ENCODE data around the gene RIN1. TPM values are rescaled to one million over a fixed set of nuclear protein-coding genes. Genes with fewer than 3 reads are reported as not detected.

Gene RIN1
- total and polyA plus RNA-seq, 2 donors (not counting 3 experiments of a cell fraction or from before 2014, with no cell fraction given) = 4.4 to 10.2 TPM

DNA sequence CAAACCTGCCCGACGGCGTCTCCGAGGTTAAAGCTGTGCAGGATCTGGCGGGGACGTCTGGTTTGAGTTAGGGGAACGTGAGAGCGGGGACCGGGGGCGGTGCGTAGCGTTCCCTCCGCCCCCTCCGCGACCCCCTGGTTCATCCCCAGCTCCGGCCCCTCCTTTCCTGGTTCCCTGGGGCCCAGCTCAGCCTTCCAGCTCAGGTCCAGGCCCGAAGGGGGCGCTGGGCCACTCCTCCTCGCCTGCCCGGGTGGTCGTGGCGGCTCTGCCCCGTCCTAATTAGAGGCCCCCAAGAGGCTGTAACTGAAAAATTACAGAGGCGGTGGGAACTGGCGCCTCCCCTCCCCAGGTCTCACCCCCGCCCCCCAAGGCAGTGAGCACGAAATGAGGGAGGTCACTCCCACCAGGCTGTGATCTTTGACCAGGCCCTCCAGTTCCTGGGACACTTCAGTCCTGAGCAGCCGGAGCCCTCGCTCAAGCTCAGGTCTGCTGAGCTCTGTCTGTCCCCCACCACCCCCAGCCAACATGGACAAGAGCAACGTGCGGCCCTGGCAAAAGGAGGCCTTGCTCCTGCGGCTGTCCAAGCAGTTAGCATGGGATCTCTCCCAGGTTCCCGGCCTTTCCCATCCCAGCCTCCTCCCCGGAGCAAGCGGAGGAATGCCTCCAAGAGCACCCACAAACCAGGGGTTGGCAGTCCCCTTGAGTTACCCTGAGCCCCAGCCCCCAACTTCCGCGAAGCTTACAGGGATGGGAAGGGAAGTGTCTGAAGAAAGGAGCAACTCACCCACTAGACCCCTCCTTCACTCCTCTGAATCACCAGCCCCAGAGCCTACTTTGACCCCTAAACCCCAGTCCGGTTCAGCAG, 22.7 kb downstream of the RIN1 start:
- no peak overlapping the region for H3K4me3 ChIP-seq (replicated peaks in 1 of 3; ENCODE audit: insufficient read depth in 1 of 3, low read depth in 1 of 3, low read length in 3 of 3)
- TF ChIP-seq, protein P1, sequence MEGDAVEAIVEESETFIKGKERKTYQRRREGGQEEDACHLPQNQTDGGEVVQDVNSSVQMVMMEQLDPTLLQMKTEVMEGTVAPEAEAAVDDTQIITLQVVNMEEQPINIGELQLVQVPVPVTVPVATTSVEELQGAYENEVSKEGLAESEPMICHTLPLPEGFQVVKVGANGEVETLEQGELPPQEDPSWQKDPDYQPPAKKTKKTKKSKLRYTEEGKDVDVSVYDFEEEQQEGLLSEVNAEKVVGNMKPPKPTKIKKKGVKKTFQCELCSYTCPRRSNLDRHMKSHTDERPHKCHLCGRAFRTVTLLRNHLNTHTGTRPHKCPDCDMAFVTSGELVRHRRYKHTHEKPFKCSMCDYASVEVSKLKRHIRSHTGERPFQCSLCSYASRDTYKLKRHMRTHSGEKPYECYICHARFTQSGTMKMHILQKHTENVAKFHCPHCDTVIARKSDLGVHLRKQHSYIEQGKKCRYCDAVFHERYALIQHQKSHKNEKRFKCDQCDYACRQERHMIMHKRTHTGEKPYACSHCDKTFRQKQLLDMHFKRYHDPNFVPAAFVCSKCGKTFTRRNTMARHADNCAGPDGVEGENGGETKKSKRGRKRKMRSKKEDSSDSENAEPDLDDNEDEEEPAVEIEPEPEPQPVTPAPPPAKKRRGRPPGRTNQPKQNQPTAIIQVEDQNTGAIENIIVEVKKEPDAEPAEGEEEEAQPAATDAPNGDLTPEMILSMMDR (IDR thresholded peaks at IDR 0.05; ENCODE audit: extremely low read depth in 1 of 2, insufficient read depth in 1 of 2, low read depth in 1 of 2, low read length in 2 of 2) = peak; percentile 3 to 11
- TF ChIP-seq, protein P2, sequence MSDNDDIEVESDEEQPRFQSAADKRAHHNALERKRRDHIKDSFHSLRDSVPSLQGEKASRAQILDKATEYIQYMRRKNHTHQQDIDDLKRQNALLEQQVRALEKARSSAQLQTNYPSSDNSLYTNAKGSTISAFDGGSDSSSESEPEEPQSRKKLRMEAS (IDR thresholded peaks at IDR 0.05; ENCODE audit: insufficient read depth, insufficient read length) = no peak
- H3K27ac ChIP-seq (ENCODE audit: insufficient read depth, low read depth, low read length) = no peak overlapping the region
- intact Hi-C loops (cut with micrococcal nuclease) (loop anchor here (2.0 to 5.0 kb wide), 2 partner anchors 23 to 124 kb away; partner anchors contain the start of genes MRPL11 and RIN1), dilution Hi-C loops (cut with MboI; ENCODE audit: extremely low pct_ligation_motif_present, low sequenced_read_pairs) (no loop called here)
- no peaks in the 10 kb centered on the region for H3K79me2 ChIP-seq (ENCODE audit: control insufficient read depth, insufficient read depth, low read length)
- peak overlapping the region; percentile 96 for H2AFZ ChIP-seq (ENCODE audit: low read depth, low read length)
- no peaks in the 10 kb centered on the region for H4K20me1 ChIP-seq (replicated peaks; ENCODE audit: control insufficient read depth, extremely low read depth, insufficient read depth, low read length)
- DNase-seq (ENCODE audit: low read depth, low spot score) = no peak
- ChIA-PET POLR2A (interaction anchor here (0.8 to 2.1 kb wide), 2 partner anchors 12 to 24 kb away, joined by 4 to 8 read pairs; partner anchors contain the start of gene YIF1A), CTCF (interaction anchor here (0.8 to 9.5 kb wide), 10 partner anchors 9 to 82 kb away, joined by 3 to 225 read pairs (median 26); partner anchors contain the start of genes RIN1 and YIF1A)
- H3K27me3 ChIP-seq (ENCODE audit: control insufficient read depth in 2 of 2, insufficient read depth in 2 of 2, low read length in 2 of 2) = peaks cover 3 to 10% of the 10 kb centered on the region in 2 experiments
- no peaks in the 10 kb centered on the region for H3K36me3 ChIP-seq (ENCODE audit: control insufficient read depth in 2 of 2, extremely low read depth in 1 of 2, insufficient read depth in 2 of 2, low read length in 2 of 2)
- H3K4me1 ChIP-seq (ENCODE audit: control insufficient read depth, extremely low read depth, insufficient read depth, low read length) = peaks cover 4% of the 10 kb centered on the region
- H3K4me2 ChIP-seq (ENCODE audit: insufficient read depth, low read length) = peak overlapping the region; percentile 56
- no peak for FAIRE-seq
- BruUV-seq (replicated peaks) = no TSS peak
- H3K9me1 ChIP-seq (replicated peaks; ENCODE audit: control insufficient read depth, extremely low read depth, insufficient read depth, low read length) = no peaks in the 10 kb centered on the region
- no peak overlapping the region for H3K9ac ChIP-seq (replicated peaks; ENCODE audit: extremely low read depth, insufficient read depth, low read length)
- no peaks in the 10 kb centered on the region for H3K9me3 ChIP-seq (replicated peaks; ENCODE audit: control insufficient read depth, insufficient read depth, low read length)

All from endothelial cell of umbilical vein (primary cell).